GM21367 (cell line): ENCODE results near the gene CHCHD6.

Experiments
- ATAC-seq: cut with Tn5 transposase; IDR thresholded peaks from one replicate; pipeline ENCODE4 v1.9.1; 2021; ENCODE audit not compliant: unreplicated experiment

The CHCHD6 gene

DNA sequence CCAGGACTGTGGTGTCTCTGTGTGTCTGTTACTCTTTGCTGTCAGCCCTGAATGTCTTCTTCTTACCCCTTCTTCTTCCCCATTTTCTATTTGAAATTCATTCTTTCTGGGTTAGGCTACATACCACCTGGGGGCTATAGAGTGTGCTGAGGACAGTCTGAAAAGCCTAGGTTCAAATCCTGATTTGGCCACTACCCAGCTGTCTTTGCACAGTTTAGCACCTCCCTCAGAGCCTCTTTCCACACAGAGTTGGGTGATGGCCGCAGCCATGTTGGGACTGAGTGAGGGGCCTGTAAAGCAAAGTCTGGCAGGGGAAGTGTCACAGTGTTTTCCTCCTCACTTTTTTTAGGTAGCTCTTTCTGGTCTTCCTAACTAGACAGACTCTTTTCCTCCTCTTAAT, 113.7 kb downstream of the CHCHD6 start:
- ATAC-seq, result no peak

- ATAC-seq, result no peak
Observed at GRCh38 chr3:126818400-126819095, 114.5 kb downstream of the CHCHD6 start.

DNA sequence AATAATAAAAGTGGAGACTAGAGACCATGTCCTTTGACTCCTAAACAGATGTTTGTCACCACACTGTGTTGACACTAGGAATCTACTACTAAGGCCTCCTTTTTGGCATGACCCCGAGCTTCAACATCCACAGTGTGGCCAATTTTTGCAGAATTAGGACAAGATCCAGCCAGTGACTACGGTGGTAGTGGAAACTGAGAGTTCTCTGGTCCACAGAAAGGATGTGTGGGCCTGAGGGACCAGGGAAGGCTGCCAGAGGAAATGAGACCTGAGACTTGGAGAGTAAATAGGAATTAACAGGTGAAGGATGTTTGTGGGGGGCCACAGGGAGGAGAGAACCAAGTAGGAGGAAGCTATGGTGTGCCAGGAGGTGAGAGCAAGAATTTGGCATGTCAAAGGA, 122.7 kb downstream of the CHCHD6 start:
- no peak for ATAC-seq

GRCh38 chr3:126827121-126827520, 123.1 kb downstream of the CHCHD6 start:
- no peak for ATAC-seq

DNA sequence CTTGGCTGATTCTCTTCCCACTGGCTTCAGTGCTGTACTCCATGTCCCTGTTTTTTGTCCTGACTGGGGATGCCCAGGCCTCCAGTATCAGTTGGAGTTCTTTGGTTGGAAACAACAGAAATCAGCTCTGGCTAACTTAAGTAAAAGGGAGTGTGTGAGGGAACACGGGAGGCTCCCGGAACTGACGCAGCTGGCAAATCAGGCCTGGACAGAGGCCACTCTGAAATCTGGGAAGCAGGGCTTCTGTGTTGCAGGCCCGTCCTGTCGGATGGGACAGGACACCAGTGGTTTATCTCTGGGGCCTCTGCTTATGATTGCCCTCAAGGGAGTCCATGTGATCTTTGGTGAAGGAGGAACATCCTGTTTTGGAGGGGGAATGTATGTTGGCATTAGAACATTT, 124.3 kb downstream of the CHCHD6 start:
- ATAC-seq, result no peak

- no peak for ATAC-seq
Observed at GRCh38 chr3:126832933-126833332, 128.9 kb downstream of the CHCHD6 start.

GRCh38 chr3:126834596-126835471, 130.8 kb downstream of the CHCHD6 start:
- no peak for ATAC-seq

GRCh38 chr3:126835472-126836219, 131.6 kb downstream of the CHCHD6 start:
- no peak for ATAC-seq

DNA sequence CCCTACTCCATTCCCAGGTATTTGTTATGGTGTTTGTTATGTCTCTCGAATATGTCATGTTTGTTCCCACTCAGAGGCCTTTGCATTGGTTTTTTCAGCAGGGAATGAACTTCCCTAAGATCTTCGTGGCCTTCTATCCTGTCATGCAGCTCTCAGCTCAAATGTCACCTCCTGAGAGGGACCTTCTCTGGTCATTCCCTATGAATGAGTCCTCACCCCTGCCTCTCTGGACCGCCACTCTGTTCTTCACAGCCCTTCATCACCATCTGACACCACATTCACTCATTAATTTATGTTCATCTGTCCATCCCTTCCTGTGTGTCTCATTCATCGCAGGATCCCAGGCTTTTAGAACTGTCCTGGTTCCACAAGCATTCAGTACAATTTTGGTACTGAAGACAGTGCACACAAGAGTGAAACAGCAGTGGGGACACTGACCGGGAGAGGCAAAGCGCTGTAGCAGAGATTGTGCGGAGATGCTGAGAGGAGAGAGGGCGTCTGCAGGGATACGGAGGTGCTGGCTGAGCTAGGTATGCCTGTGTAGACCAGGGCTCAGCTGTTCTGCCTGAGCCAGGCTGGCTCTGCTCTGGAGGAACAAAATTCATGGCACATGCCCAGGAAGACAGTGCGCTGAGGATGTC, 132.3 kb downstream of the CHCHD6 start:
- ATAC-seq, result no peak

- ATAC-seq, result no peak
Observed at GRCh38 chr3:126837773-126838172, 133.7 kb downstream of the CHCHD6 start.

DNA sequence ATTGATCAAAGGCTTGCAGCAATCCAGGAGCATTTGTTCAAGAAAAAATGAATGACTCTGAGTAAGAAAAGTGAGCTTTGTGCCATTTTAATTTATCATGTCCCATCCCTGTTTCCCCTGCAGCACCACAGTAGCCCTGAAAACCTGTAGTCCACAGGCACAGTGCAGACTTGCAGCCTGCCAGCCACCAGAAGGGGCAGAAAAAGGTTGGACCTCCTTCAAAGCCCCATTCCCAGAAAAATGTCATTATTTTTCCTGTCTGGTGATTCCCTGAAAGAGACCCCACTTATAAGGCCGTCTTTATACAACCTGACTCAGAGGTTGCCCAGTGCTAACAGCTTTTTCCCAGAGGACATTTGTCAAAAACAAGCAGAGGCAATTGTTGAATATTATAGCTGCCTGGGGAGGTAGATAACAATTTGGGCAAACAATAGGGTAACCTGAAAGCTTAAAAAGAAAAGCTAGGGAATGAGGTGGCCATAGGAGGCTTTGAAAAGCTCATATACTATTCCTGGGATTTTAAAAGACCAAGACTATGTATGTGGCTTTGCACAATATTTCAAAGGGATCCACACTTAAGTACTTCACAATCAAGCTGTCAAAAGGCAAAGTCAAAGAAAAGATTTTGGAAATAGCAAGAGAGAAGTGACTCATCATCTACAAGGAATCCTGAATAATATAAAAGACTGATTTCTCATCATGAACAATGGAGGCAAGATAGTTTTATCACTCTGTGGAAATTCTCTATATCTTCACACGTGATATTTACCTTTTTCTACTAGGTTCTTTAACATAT, 142.1 kb downstream of the CHCHD6 start:
- no peak for ATAC-seq

GRCh38 chr3:126847061-126847460, 143.0 kb downstream of the CHCHD6 start:
- ATAC-seq, result no peak

GRCh38 chr3:126848991-126849390, 145.0 kb downstream of the CHCHD6 start:
- no peak for ATAC-seq

DNA sequence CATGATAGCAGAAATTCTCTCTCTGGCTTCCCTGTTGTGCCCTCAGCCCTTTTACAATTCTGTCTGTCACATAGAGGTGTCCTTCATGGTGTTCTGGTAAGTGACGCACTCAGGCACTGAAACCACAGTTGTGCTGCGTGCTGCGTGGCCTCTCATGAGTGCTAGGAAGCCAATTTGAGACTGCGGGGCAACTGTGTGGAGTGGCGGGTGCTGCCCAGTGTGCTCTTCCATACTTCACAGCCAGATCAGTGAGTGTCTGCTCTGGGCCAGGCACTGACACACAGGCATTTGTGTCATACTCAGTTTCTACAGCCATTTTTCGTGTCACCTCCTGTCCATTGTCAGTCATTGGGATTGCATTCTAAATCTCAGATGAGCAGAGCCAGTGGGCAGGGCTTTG, 145.7 kb downstream of the CHCHD6 start:
- ATAC-seq, result no peak

DNA sequence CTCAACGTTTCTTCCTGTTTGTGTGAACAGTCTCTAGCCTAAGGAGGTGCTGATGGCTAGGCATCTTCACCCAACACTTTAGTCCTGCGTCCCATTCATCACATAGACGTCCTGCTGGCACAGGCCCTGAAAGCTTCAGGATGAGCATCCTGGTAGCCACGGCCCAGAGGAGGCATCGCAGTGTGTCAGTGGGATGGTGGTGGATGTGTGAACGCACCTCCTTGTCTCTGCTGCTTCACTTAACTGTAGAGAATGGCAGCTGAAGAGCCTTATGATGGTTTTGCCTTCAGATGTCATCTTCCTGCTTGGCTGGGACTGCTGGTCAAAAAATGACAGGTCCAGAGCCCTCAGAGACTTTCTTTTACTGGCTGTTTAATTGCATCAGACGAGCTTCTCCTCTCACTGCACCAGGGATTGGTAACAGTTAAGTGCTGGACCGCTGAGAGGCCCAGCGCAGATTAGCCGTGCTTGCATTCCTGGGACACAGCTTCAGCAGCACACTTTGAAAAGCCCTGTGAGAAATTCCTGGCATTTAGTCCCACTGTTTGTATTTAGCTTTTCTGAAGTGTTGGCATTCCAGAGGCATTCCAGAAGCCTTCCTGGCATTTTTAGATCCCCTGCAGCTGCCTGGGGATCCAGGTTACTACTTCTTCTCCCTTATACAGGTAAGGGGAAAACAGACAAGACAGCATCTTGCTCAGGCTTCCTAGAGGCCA, 146.5 kb downstream of the CHCHD6 start:
- ATAC-seq, result no peak

DNA sequence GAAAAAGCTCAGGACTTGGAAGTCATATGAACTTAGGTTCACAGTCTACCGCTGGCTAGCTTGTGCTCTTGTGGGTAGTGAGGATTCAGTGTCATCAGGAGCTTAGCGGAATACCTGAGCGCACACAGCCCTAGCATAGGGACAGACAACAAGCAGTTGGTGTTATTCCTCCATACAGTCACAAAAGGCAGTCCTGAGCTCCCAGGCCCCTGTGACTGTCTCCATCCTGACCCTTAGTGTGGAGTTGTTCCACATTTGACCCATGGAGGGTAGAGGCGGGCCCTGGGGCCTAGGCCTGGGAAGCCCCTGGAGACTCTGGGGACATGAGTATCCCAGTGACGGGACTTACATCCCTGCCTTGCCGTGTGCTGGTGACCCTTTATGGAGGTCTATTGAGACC, 147.3 kb downstream of the CHCHD6 start:
- ATAC-seq, result no peak

- no peak for ATAC-seq
Observed at GRCh38 chr3:126851934-126852333, 147.9 kb downstream of the CHCHD6 start.

DNA sequence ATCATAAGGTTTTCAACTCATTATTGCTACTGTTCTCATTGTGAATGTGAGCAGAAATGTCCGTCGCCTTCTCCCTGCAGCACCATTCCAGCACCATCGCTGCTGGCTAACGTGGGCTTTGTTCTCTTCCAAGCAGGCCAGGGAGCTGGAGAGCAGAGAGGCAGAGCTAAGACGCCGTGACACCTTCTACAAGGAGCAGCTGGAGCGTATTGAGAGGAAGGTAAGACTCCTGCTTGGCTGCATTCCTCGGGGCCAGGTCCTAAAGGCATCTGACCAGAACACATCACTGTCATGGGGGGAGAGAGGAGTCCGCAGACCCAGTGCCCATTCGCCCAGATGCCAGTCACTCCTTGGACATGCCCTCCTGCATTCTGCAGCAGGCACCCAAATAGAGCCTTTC, 148.5 kb downstream of the CHCHD6 start:
- no peak for ATAC-seq

GRCh38 chr3:126854666-126855065, 150.6 kb downstream of the CHCHD6 start:
- ATAC-seq, result no peak

- no peak for ATAC-seq
Observed at GRCh38 chr3:126855374-126855773, 151.3 kb downstream of the CHCHD6 start.
